Large intestine (tissue), 3 donors: ENCODE measurements around the gene KANK3. TPM values are rescaled to one million over a fixed set of nuclear protein-coding genes. Genes with fewer than 3 reads are reported as not detected.
A peak's percentile ranks its signal among the peaks of the same experiment; 100 is the strongest.
"Not testable (repeated sequence)": the region's sequence is repeated elsewhere in the genome, so short reads cannot be mapped to it uniquely, and the experiment has no call there.

Source experiments
- DNase-seq, 2 donors: peaks; one replicate each; pipeline versions ENCODE4 v3.0.0 to v3.0.0-alpha.2; 2013
- H3K27ac ChIP-seq: one replicate; pipeline ENCODE4 v1.5.1; 2013; ENCODE audit warnings: low read length
- H3K27me3 ChIP-seq: 2 replicates; pipeline ENCODE4 v1.6.1; 2013; ENCODE audit warnings: low read length; ENCODE audit not compliant: control insufficient read depth, insufficient read depth
- H3K36me3 ChIP-seq: 2 replicates; pipeline ENCODE4 v1.6.1; 2013; ENCODE audit warnings: low read length; ENCODE audit not compliant: control insufficient read depth, insufficient read depth
- H3K4me1 ChIP-seq: one replicate; pipeline ENCODE4 v1.6.1; 2013; ENCODE audit warnings: low read length; ENCODE audit not compliant: control insufficient read depth, insufficient read depth
- H3K4me3 ChIP-seq: one replicate; pipeline ENCODE4 v1.5.1; 2013; ENCODE audit warnings: low read length
- H3K9me3 ChIP-seq: one replicate; pipeline ENCODE4 v1.6.1; 2013; ENCODE audit warnings: mild to moderate bottlenecking, low read depth, low read length, moderate library complexity; ENCODE audit not compliant: control insufficient read depth
- WGBS: methylation state at CpG from one replicate; pipeline ENCODE4 v1.1.5; 2013; ENCODE audit warnings: low lambda C conversion rate; ENCODE audit not compliant: insufficient coverage; 5-methylcytosine and 5-hydroxymethylcytosine counted together
- polyA plus RNA-seq: library from polyadenylated mRNA; unstranded; fragments of 120-200 nt; gene quantifications from one replicate; pipeline ENCODE4 v1.2.1, GENCODE V29; 2013

The KANK3 gene
- polyA plus RNA-seq, 1 donor = 6.3 TPM

DNA sequence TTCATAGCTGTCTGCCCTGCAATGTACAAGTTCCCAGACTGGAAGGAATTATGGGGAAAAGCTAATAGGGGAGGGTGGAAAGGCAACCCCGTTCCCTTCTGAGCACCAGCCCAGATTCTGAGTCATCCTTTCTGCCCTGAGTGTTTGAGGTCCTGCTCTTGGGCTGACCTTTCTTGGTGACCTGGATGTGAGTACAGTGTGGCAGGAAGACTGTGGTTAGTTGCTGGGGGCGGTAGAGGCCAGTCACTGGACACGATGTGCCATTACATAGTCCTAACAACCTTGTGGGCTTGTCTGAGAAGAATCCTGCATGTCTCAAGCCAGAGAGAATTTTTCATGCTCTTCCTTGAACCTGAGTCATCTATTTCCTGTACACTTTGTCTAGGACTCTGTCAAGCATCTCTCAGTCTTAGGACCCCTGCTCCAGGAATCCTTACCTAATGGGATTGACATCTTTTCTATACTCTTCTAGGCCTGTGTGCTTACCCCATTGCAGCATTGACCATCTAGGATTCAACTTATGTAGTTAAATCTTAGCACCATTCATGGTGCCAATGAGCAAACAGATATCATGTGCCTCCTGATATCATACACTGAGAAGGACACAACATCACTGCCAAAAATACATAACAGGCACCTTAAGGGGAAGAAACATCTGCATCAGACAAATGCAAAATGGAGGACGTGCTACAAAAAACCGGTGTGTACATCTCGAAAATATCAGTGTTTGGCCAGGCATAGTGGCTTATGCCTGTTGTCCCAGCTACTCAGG lies 12.8 kb upstream of the KANK3 start:
- peak overlapping the region; percentile 31 for H3K27ac ChIP-seq
- H3K36me3 ChIP-seq = no peaks in the 10 kb centered on the region
- H3K4me1 ChIP-seq = peaks cover 4% of the 10 kb centered on the region
- H3K9me3 ChIP-seq = peaks cover 5% of the 10 kb centered on the region
- no peak overlapping the region for H3K4me3 ChIP-seq
- WGBS = no CpG with 5 or more reads among the region's 6 CpGs
- DNase-seq = peak in 1 of 2 donors; percentile 42
- H3K27me3 ChIP-seq = peaks cover 3% of the 10 kb centered on the region

DNA sequence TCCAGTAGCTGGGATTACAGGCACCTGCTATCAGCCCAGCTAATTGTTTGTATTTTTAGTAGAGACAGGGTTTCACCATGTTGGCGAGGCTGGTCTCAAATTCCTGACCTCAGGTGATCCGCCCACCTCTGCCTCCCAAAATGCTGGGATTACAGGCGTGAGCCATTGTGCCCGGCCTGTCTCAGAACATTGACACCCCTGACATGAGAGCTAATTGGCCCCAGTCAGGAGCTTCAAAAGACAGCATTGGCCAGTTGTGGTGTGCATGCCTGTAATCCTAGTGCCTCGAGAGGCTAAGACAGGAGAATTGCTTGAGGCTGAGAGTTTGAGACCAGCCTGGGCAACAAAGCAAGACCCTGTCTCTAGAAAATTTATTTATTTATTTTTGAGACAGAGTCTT lies 9.8 kb upstream of the KANK3 start:
- H3K4me3 ChIP-seq, H3K36me3 ChIP-seq, H3K4me1 ChIP-seq, H3K27me3 ChIP-seq, H3K9me3 ChIP-seq, DNase-seq, H3K27ac ChIP-seq: not testable (repeated sequence)
- no CpG with 5 or more reads among the region's 5 CpGs for WGBS

DNA sequence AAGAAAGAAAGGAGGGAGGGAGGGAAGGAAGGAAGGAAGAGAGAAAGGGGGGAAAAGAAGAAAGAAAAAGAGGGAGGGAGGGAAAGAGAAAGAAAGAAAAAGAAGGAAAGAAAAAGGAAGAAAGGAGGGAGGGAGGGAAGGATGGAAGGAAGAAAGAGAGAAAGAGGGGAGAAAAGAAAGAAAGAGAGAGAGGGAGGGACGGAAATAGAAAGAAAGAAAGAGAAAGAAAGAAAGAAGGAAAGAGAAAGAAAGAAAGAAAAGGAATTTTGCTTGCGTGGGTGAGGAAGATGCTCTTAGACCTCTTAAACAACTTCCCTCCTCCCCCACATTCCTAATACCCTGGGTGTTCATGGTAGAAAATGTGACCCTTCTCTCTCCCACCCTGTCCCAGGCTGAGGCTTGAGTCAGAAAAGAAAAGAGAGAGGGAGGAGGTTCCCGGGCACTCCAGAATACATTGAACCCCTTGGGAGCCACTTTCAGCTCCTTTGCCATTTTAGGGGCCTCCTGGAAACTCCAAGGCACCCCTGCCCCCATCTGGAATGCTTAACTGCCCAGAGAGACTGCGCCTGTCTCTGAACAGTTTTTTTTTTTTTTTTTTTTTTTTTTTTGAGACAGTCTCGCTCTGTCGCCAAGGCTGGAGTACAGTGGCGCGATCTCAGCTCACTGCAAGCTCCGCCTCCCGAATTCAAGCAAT lies 9.2 kb upstream of the KANK3 start:
- DNase-seq = no peak
- H3K27me3 ChIP-seq = peaks cover 3% of the 10 kb centered on the region
- no peak overlapping the region for H3K4me3 ChIP-seq
- WGBS = 71% methylated on average over 2 of the region's 10 CpGs
- peaks cover 5% of the 10 kb centered on the region for H3K9me3 ChIP-seq
- H3K4me1 ChIP-seq = peaks cover 4% of the 10 kb centered on the region
- H3K36me3 ChIP-seq = no peaks in the 10 kb centered on the region
- no peak overlapping the region for H3K27ac ChIP-seq

GRCh38 chr19:8349629-8350372 lies 6.7 kb upstream of the KANK3 start:
- WGBS = 70% methylated on average over 2 of the region's 8 CpGs
- H3K9me3 ChIP-seq, H3K27me3 ChIP-seq: not testable (repeated sequence)

DNA sequence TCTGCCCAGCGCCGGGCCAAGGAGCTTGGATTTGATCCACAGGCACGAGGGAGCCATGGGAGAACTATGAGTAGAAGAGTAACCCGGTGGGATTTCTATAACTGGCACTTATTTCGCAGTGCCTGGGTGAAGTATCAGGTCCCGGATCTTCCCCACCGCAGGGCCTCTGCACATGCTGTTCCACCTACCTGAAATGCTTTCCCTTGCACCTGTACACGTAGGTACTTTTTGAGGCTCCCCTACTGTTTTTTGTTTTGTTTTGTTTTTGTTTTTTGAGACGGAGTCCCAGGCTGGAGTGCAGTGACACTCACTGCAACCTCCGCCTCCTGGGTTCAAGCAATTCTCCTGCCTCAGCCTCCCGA lies 402 bp upstream of the KANK3 start:
- no peak for DNase-seq
- WGBS = no CpG with 5 or more reads among the region's 11 CpGs
- Histone ChIP-seq H3K36me3 (no peaks in the 10 kb centered on the region), H3K9me3 (peaks cover 5% of the 10 kb centered on the region), H3K4me3 (no peak overlapping the region), H3K27ac (no peak overlapping the region), H3K27me3 (peaks cover 52% of the 10 kb centered on the region), H3K4me1 (peaks cover 4% of the 10 kb centered on the region)

More at GRCh38 chr19:8349629-8350372, 6.7 kb upstream of the KANK3 start:
- H3K4me3 ChIP-seq, H3K4me1 ChIP-seq, H3K27ac ChIP-seq, DNase-seq, H3K36me3 ChIP-seq: not testable (repeated sequence)

DNA sequence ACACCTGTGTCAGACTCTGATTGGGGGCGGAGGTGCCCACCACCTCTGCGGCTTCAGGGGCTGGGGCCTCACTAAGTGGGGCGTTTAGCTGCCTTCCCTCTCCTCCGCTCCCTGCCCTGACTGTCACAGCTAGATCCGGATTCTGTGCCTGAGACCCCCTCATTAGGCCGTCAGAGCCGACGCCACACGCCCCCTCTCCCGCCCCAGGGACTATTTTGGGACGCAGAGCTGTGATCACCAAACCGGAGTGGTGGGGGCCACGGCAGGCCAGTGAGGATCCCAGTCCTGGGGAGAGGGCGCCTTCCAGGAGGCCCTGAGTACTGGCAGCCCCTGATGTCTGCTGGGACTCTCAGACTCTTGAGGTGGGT lies 762 bp downstream of the KANK3 start:
- DNase-seq = no peak
- peaks cover 5% of the 10 kb centered on the region for H3K9me3 ChIP-seq
- WGBS = no CpG with 5 or more reads among the region's 14 CpGs
- peaks cover 4% of the 10 kb centered on the region for H3K4me1 ChIP-seq
- no peak overlapping the region for H3K4me3 ChIP-seq
- no peaks in the 10 kb centered on the region for H3K36me3 ChIP-seq
- H3K27ac ChIP-seq = no peak overlapping the region
- H3K27me3 ChIP-seq = peaks cover 57% of the 10 kb centered on the region

GRCh38 chr19:8341504-8341903 lies 1.6 kb downstream of the KANK3 start:
- H3K27ac ChIP-seq = not testable (repeated sequence)
- peaks cover 61% of the 10 kb centered on the region for H3K27me3 ChIP-seq

DNA sequence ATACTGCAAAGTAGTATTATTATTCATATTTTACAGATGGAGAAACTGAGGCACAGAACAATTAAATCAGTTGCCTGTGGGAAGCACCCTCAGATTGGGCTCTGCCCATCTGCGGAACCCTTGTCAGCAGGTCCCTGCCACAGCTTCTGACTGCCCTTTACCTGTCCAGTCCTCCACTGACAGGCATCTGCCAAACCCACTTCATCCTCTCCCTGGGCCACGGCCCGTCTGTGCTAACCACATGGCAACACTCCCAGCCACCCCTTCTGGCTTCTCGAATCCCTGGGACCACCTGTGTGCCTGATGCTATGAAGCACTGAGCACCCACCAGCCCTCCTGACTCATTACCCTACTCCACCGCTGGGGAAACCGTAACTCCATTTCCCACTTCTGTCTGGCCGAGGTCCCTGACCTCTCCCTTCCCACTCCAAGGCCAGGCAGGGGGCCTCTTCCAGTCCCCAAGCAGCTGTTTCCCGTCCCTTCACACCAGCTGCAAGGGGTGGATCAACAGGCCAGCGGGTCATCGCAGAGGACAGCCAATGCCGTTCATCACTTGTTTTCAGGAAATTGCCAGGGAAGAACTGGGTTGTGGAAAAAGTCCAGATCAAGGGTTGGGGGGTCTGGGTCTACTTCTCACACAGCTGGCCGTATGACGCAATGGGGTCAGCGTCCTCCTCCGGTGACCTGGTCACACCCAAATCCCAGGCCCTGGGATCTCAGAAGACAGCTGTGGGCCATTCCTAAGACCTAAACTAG lies 2.5 kb downstream of the KANK3 start:
- Histone ChIP-seq H3K27me3 (peaks cover 71% of the 10 kb centered on the region), H3K36me3 (no peaks in the 10 kb centered on the region), H3K9me3 (peaks cover 10% of the 10 kb centered on the region), H3K27ac (no peak overlapping the region), H3K4me3 (no peak overlapping the region), H3K4me1 (peaks cover 4% of the 10 kb centered on the region)
- peak; percentile 44 to 48 for DNase-seq
- no CpG with 5 or more reads among the region's 15 CpGs for WGBS

More at GRCh38 chr19:8341504-8341903, 1.6 kb downstream of the KANK3 start:
- not testable (repeated sequence) for DNase-seq, H3K4me3 ChIP-seq, H3K36me3 ChIP-seq, H3K4me1 ChIP-seq, H3K9me3 ChIP-seq
- WGBS = no CpG with 5 or more reads among the region's 4 CpGs

DNA sequence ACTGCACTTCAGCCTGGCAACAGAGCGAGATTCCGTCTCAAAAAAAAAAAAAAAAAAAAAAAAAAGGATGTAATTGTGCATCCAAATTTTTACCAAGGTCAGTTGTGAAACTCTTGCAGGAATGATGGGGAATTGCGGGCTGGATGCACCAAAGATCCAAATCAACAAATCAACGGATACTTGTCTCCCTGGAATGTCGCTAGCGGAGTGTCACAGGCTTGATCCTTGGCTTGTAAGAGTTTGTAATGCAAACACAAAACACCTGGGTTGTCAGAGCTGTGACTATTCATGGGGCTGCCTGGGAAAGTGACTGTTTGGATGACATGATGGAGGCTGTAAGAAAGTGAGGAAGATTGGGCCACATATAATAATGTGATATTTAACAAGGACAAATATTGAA lies 4.2 kb downstream of the KANK3 start:
- Histone ChIP-seq H3K4me3 (no peak overlapping the region), H3K36me3 (no peaks in the 10 kb centered on the region), H3K9me3 (peaks cover 11% of the 10 kb centered on the region), H3K27me3 (peaks cover 71% of the 10 kb centered on the region), H3K4me1 (peaks cover 4% of the 10 kb centered on the region), H3K27ac (no peak overlapping the region)
- 0% methylated on average over 1 of the region's 6 CpGs for WGBS
- DNase-seq = no peak

DNA sequence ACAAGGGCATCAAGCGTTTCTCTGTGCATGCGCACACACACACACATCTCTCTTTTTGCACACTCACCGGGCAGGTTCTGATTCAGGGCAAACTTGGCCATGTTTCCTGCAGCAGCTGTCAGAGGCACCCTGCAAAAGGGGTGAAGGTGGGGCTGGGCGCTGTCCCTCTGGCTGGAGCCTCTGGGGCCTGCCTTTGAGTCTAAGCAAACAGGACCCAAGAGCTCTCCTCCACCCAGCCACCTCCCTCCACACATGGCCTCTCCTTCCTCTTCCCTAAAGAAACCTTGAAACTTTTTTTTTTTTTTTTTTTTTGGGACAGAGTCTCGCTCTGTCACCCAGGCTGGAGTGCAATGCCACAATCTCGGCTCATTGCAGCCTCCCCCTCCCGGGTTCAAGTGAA lies 5.3 kb downstream of the KANK3 start:
- peaks cover 13% of the 10 kb centered on the region for H3K9me3 ChIP-seq
- peaks cover 70% of the 10 kb centered on the region for H3K27me3 ChIP-seq
- no peak for DNase-seq
- H3K4me1 ChIP-seq = peaks cover 1% of the 10 kb centered on the region
- H3K27ac ChIP-seq = no peak overlapping the region
- no CpG with 5 or more reads among the region's 7 CpGs for WGBS
- no peak overlapping the region for H3K4me3 ChIP-seq
- no peaks in the 10 kb centered on the region for H3K36me3 ChIP-seq
